ENCODE data around the gene KIF25.
"Not testable (repeated sequence)": the region's sequence is repeated elsewhere in the genome, so short reads cannot be mapped to it uniquely, and the experiment has no call there.

Gene KIF25

GRCh38 chr6:167973148-167973885 lies 24.2 kb upstream of the KIF25 start:
- no peak for DNase-seq
- in situ Hi-C loops (cut with HindIII; ENCODE audit: low pct_ligation_motif_present, low pct_unique_long_range_greater_than_20kb, low sequenced_read_pairs): no loop called here

- DNase-seq: no peak
- in situ Hi-C loops (cut with HindIII; ENCODE audit: low pct_ligation_motif_present, low pct_unique_long_range_greater_than_20kb, low sequenced_read_pairs): no loop called here
These were observed 22.7 kb upstream of the KIF25 start for GRCh38 chr6:167974640-167975344.

GRCh38 chr6:167975458-167975857 lies 22.0 kb upstream of the KIF25 start:
- DNase-seq: no peak
- in situ Hi-C loops (cut with HindIII; ENCODE audit: low pct_ligation_motif_present, low pct_unique_long_range_greater_than_20kb, low sequenced_read_pairs): no loop called here

GRCh38 chr6:167976116-167976657 lies 21.3 kb upstream of the KIF25 start:
- in situ Hi-C loops (cut with HindIII; ENCODE audit: low pct_ligation_motif_present, low pct_unique_long_range_greater_than_20kb, low sequenced_read_pairs); DNase-seq: not testable (repeated sequence)

GRCh38 chr6:167976708-167977107 lies 20.8 kb upstream of the KIF25 start:
- in situ Hi-C loops (cut with HindIII; ENCODE audit: low pct_ligation_motif_present, low pct_unique_long_range_greater_than_20kb, low sequenced_read_pairs): no loop called here
- no peak for DNase-seq

- in situ Hi-C loops (cut with HindIII; ENCODE audit: low pct_ligation_motif_present, low pct_unique_long_range_greater_than_20kb, low sequenced_read_pairs): no loop called here
- DNase-seq: no peak
These were observed 19.6 kb upstream of the KIF25 start for GRCh38 chr6:167977717-167978467.

- DNase-seq: no peak
- in situ Hi-C loops (cut with HindIII; ENCODE audit: low pct_ligation_motif_present, low pct_unique_long_range_greater_than_20kb, low sequenced_read_pairs): no loop called here
These were observed 18.9 kb upstream of the KIF25 start for GRCh38 chr6:167978607-167979006.

GRCh38 chr6:167979436-167980139 lies 17.9 kb upstream of the KIF25 start:
- DNase-seq: no peak
- in situ Hi-C loops (cut with HindIII; ENCODE audit: low pct_ligation_motif_present, low pct_unique_long_range_greater_than_20kb, low sequenced_read_pairs): no loop called here

- DNase-seq: no peak
- in situ Hi-C loops (cut with HindIII; ENCODE audit: low pct_ligation_motif_present, low pct_unique_long_range_greater_than_20kb, low sequenced_read_pairs): no loop called here
These were observed 16.4 kb upstream of the KIF25 start for GRCh38 chr6:167980911-167981580.

- DNase-seq: no peak
- in situ Hi-C loops (cut with HindIII; ENCODE audit: low pct_ligation_motif_present, low pct_unique_long_range_greater_than_20kb, low sequenced_read_pairs): no loop called here
These were observed 15.5 kb upstream of the KIF25 start for GRCh38 chr6:167981916-167982462.

- DNase-seq: no peak
- in situ Hi-C loops (cut with HindIII; ENCODE audit: low pct_ligation_motif_present, low pct_unique_long_range_greater_than_20kb, low sequenced_read_pairs): no loop called here
These were observed 13.2 kb upstream of the KIF25 start for GRCh38 chr6:167984144-167984719.

GRCh38 chr6:167984876-167985604 lies 12.4 kb upstream of the KIF25 start:
- no peak for DNase-seq
- in situ Hi-C loops (cut with HindIII; ENCODE audit: low pct_ligation_motif_present, low pct_unique_long_range_greater_than_20kb, low sequenced_read_pairs): no loop called here

- in situ Hi-C loops (cut with HindIII; ENCODE audit: low pct_ligation_motif_present, low pct_unique_long_range_greater_than_20kb, low sequenced_read_pairs): no loop called here
- no peak for DNase-seq
These were observed 11.4 kb upstream of the KIF25 start for GRCh38 chr6:167985911-167986595.

GRCh38 chr6:167987396-167988153 lies 9.9 kb upstream of the KIF25 start:
- in situ Hi-C loops (cut with HindIII; ENCODE audit: low pct_ligation_motif_present, low pct_unique_long_range_greater_than_20kb, low sequenced_read_pairs): no loop called here
- DNase-seq: no peak

GRCh38 chr6:167988154-167988495 lies 9.3 kb upstream of the KIF25 start:
- no peak for DNase-seq
- in situ Hi-C loops (cut with HindIII; ENCODE audit: low pct_ligation_motif_present, low pct_unique_long_range_greater_than_20kb, low sequenced_read_pairs): no loop called here
